ENCODE measurements around the gene NRXN3. TPM values are rescaled to one million over a fixed set of nuclear protein-coding genes. Genes with fewer than 3 reads are reported as not detected.

Gene NRXN3
- total RNA-seq, 4 donors from 2014 or later, result 4.1 to 11.9 (median 5.8) TPM

DNA sequence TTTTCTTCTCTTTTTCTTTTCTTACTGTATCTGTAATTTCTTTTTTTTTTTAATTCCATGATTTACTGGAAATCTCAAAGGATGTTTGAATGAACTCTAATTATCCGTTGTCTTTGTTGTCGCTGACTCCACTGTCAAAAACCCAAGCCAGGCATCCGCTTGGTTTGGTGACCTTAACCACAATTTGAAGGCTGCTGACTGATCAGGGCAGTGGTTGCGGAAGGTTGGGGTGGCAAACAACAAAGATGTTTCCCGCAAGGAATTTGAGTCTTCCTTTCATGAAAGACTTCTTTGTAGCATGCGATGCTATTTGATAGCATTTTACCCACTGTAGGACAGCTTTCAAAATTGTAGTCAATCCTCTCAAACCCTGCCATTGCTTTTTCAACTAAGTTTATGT, 1027.3 kb downstream of the NRXN3 start:
- Histone ChIP-seq H3K36me3 (no peaks in the 10 kb centered on the region), H3K27ac (no peak overlapping the region), H3K9me3 (no peaks in the 10 kb centered on the region), H3K4me1 (peaks cover 0 to 3% (median 0%) of the 10 kb centered on the region in 4 donors), H3K27me3 (no peaks in the 10 kb centered on the region), H3K4me3 (no peak overlapping the region)
- no peak for DNase-seq
- intact Hi-C loops (cut with DNase I; ENCODE audit: low total_unique reads), result no loop called here
- TF ChIP-seq POLR2AphosphoS5 (IDR thresholded peaks at IDR 0.05) (no peak), EP300 (IDR thresholded peaks at IDR 0.05; ENCODE audit: low read depth) (no peak), POLR2A (IDR thresholded peaks at IDR 0.05) (no peak)
- TF ChIP-seq, protein P1, sequence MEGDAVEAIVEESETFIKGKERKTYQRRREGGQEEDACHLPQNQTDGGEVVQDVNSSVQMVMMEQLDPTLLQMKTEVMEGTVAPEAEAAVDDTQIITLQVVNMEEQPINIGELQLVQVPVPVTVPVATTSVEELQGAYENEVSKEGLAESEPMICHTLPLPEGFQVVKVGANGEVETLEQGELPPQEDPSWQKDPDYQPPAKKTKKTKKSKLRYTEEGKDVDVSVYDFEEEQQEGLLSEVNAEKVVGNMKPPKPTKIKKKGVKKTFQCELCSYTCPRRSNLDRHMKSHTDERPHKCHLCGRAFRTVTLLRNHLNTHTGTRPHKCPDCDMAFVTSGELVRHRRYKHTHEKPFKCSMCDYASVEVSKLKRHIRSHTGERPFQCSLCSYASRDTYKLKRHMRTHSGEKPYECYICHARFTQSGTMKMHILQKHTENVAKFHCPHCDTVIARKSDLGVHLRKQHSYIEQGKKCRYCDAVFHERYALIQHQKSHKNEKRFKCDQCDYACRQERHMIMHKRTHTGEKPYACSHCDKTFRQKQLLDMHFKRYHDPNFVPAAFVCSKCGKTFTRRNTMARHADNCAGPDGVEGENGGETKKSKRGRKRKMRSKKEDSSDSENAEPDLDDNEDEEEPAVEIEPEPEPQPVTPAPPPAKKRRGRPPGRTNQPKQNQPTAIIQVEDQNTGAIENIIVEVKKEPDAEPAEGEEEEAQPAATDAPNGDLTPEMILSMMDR (IDR thresholded peaks at IDR 0.05), result no peak
- 95% methylated on average over 6 of the region's 6 CpGs; no CpG with 5 or more reads in 1 of the 2 donors for WGBS, 2 donors (ENCODE audit: low coverage in 1 of 2)
- in situ Hi-C loops (cut with MboI; ENCODE audit: low pct_ligation_motif_present in 1 of 4, low pct_unique_long_range_greater_than_20kb in 1 of 4, low sequenced_read_pairs in 3 of 4), result no loop called here

DNA sequence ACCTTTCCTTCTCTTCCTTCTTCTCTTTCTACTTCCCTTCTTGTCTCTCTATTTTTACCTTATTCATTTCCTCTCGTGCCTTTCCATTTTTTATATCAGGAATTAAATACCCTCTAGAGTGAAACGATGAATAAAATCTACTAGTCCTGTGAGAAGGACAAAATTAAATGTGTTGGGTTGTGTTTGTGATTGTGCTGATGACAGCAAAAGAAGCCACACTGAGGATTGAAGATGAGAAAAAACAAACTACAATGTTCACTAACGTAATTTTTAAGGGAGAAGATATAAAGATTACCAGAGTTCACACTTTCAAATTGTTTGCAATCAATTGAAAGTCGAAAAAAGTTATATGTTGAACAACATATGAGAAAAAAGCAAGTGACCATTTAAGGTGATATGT, 1029.0 kb downstream of the NRXN3 start:
- 82 to 87% methylated on average over 4 of the region's 4 CpGs for WGBS, 2 donors (ENCODE audit: low coverage in 1 of 2)
- in situ Hi-C loops (cut with MboI; ENCODE audit: low pct_ligation_motif_present in 1 of 4, low pct_unique_long_range_greater_than_20kb in 1 of 4, low sequenced_read_pairs in 3 of 4), result no loop called here
- H3K36me3 ChIP-seq, result no peaks in the 10 kb centered on the region
- H3K27ac ChIP-seq, result no peak overlapping the region
- no peak overlapping the region for H3K4me3 ChIP-seq
- TF ChIP-seq POLR2A (IDR thresholded peaks at IDR 0.05), result no peak
- TF ChIP-seq, protein P1 (IDR thresholded peaks at IDR 0.05), result no peak
- no peaks in the 10 kb centered on the region for H3K9me3 ChIP-seq
- H3K4me1 ChIP-seq, result peaks cover 0 to 3% (median 0%) of the 10 kb centered on the region in 4 donors
- H3K27me3 ChIP-seq, result no peaks in the 10 kb centered on the region
- intact Hi-C loops (cut with DNase I; ENCODE audit: low total_unique reads), result no loop called here
- no peak for DNase-seq

DNA sequence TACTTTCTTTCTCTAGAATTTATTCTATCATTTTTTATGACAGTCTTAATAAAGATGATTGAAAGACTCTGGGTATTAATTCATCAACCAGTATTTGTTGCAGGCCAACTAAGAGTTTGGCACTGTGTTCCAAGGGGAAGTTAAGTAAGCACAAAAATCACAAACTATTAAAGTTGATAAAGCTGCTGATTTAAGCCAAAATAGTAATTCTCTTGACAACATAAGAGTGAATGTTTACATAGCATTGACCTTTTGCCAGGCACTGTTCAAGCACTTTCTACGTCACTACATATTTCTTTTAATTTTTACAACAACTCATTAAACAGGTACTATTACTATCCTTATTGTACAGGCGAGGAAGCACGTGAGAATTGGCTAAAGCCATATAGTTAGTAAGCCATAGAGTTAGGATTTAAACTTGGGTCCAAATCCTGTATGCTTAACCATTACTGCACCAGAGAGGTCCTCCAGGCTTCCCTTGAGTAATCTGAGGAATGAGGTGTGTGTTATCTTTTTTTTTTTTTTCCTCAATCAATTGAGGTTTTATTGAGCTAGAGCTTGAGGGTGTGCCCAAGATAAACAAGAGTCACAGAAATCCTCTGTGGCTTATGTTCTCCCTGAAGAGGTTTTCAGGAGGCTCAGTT, 1031.5 kb downstream of the NRXN3 start:
- in situ Hi-C loops (cut with MboI; ENCODE audit: low pct_ligation_motif_present in 1 of 4, low pct_unique_long_range_greater_than_20kb in 1 of 4, low sequenced_read_pairs in 3 of 4) (no loop called here), intact Hi-C loops (cut with DNase I; ENCODE audit: low total_unique reads) (no loop called here)
- DNase-seq, result no peak
- Histone ChIP-seq H3K36me3 (no peaks in the 10 kb centered on the region), H3K27ac (no peak overlapping the region), H3K9me3 (no peaks in the 10 kb centered on the region), H3K4me3 (no peak overlapping the region), H3K4me1 (peaks cover 0 to 3% (median 0%) of the 10 kb centered on the region in 4 donors), H3K27me3 (no peaks in the 10 kb centered on the region)
- TF ChIP-seq, protein P1 (IDR thresholded peaks at IDR 0.05), result no peak
- no peak for TF ChIP-seq POLR2A (IDR thresholded peaks at IDR 0.05)
- no peak for TF ChIP-seq POLR2AphosphoS5 (IDR thresholded peaks at IDR 0.05)
- TF ChIP-seq EP300 (IDR thresholded peaks at IDR 0.05; ENCODE audit: low read depth), result no peak
- 24 to 34% methylated on average over 3 of the region's 3 CpGs for whole genome bisulfite sequencing, 2 donors (ENCODE audit: low coverage in 1 of 2)

DNA sequence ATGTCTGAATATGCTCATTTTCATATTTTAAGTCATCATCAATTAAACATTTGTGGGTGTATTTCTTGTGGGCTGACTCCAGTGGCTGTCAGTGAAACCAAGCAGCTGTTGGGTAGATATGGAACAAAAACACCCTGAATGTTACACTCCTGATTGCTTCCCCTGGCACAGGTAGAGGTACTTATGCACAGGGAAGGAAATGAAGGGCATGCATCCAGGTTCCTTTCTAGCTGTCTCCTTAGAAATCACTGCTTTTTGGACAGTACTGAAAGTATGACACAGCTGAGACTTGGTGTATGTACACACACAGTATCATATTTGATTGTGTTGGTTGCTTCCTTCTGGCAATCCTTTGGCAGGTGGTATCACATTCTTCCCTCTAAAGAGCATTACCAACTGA, 1034.4 kb downstream of the NRXN3 start:
- no peak overlapping the region for H3K27ac ChIP-seq
- peaks cover 0 to 3% (median 0%) of the 10 kb centered on the region in 4 donors for H3K4me1 ChIP-seq
- H3K9me3 ChIP-seq, result no peaks in the 10 kb centered on the region
- no peaks in the 10 kb centered on the region for H3K27me3 ChIP-seq
- in situ Hi-C loops (cut with MboI; ENCODE audit: low pct_ligation_motif_present in 1 of 4, low pct_unique_long_range_greater_than_20kb in 1 of 4, low sequenced_read_pairs in 3 of 4), result no loop called here
- TF ChIP-seq, protein P1 (IDR thresholded peaks at IDR 0.05), result no peak
- TF ChIP-seq EP300 (IDR thresholded peaks at IDR 0.05; ENCODE audit: low read depth) (no peak), POLR2A (IDR thresholded peaks at IDR 0.05) (no peak), POLR2AphosphoS5 (IDR thresholded peaks at IDR 0.05) (no peak)
- no peak overlapping the region for H3K4me3 ChIP-seq
- intact Hi-C loops (cut with DNase I; ENCODE audit: low total_unique reads), result no loop called here
- H3K36me3 ChIP-seq, result no peaks in the 10 kb centered on the region
- DNase-seq, result no peak
